Esophagus mucosa (tissue), 1 donor: ENCODE data around the gene IFFO2. TPM values are rescaled to one million over a fixed set of nuclear protein-coding genes. Genes with fewer than 3 reads are reported as not detected.

Source experiments
- ATAC-seq: fragments of 200-7000 bp; cut with Tn5 transposase; one replicate; pipeline ENCODE4 v1.9.1; 2020
- total RNA-seq: library from RNA; stranded (reverse); gene quantifications from one replicate; pipeline ENCODE4 v1.2.4, GENCODE V29; 2023
- donor health status: DM: yes; HTN: yes; CAD: no.

Gene IFFO2
- 70.2 TPM for total RNA-seq

GRCh38 chr1:18956193-18957135, at the start of gene IFFO2:
IFFO2 (minus strand) TSS chr1:18956676; CDS start chr1:18956332, 344 bp downstream.
- ATAC-seq: peak; percentile 89

GRCh38 chr1:19006000-19006399, 49.5 kb upstream of the IFFO2 start:
- no peak for ATAC-seq

- peak; percentile 63 for ATAC-seq
Measured at GRCh38 chr1:19003371-19004290, 47.2 kb upstream of the IFFO2 start.

GRCh38 chr1:19000065-19000464, 43.6 kb upstream of the IFFO2 start:
- no peak for ATAC-seq

- ATAC-seq: no peak
Measured at GRCh38 chr1:18999359-18999758, 42.9 kb upstream of the IFFO2 start.

GRCh38 chr1:18998016-18998724, 41.7 kb upstream of the IFFO2 start:
- peak; percentile 96 for ATAC-seq

GRCh38 chr1:18997508-18997907, 41.0 kb upstream of the IFFO2 start:
- peak; percentile 10 for ATAC-seq

GRCh38 chr1:18996548-18997177, 40.2 kb upstream of the IFFO2 start:
- ATAC-seq: no peak

GRCh38 chr1:18994381-18994780, 37.9 kb upstream of the IFFO2 start:
- ATAC-seq: no peak

- ATAC-seq: no peak
Measured at GRCh38 chr1:18992646-18993045, 36.2 kb upstream of the IFFO2 start.

GRCh38 chr1:18991585-18991984, 35.1 kb upstream of the IFFO2 start:
- no peak for ATAC-seq

GRCh38 chr1:18989896-18990295, 33.4 kb upstream of the IFFO2 start:
- peak; percentile 38 for ATAC-seq

- peak; percentile 17 for ATAC-seq
Measured at GRCh38 chr1:18989176-18989799, 32.8 kb upstream of the IFFO2 start.

- no peak for ATAC-seq
Measured at GRCh38 chr1:18981242-18981641, 24.8 kb upstream of the IFFO2 start.

- ATAC-seq: peak; percentile 23
Measured at GRCh38 chr1:18978706-18979105, 22.2 kb upstream of the IFFO2 start.

- no peak for ATAC-seq
Measured at GRCh38 chr1:18977428-18977827, 21.0 kb upstream of the IFFO2 start.

- no peak for ATAC-seq
Measured at GRCh38 chr1:18976096-18976495, 19.6 kb upstream of the IFFO2 start.

- ATAC-seq: no peak
Measured at GRCh38 chr1:18974606-18975005, 18.1 kb upstream of the IFFO2 start.

- ATAC-seq: no peak
Measured at GRCh38 chr1:18974005-18974404, 17.5 kb upstream of the IFFO2 start.

GRCh38 chr1:18973446-18973955, 17.0 kb upstream of the IFFO2 start:
- no peak for ATAC-seq

- ATAC-seq: no peak
Measured at GRCh38 chr1:18972991-18973390, 16.5 kb upstream of the IFFO2 start.
